ENCODE measurements around the gene SP140.

Gene SP140

GRCh38 chr2:230356084-230356483 lies 130.5 kb downstream of the SP140 start (continued):
- TF ChIP-seq ZNF19 (tag by site-specific recombination; IDR thresholded peaks at IDR 0.05; ENCODE audit: low read depth) (no peak), ZNF843 (tag by site-specific recombination; IDR thresholded peaks at IDR 0.05) (no peak), ZNF138 (tag by site-specific recombination; IDR thresholded peaks at IDR 0.05; ENCODE audit: borderline replicate concordance) (no peak), ZNF560 (tag by site-specific recombination; IDR thresholded peaks at IDR 0.05; ENCODE audit: borderline replicate concordance) (no peak)

GRCh38 chr2:230358305-230358704 lies 132.8 kb downstream of the SP140 start:
- Histone ChIP-seq H3K9me3 (ENCODE audit: control insufficient read depth, insufficient read depth, low read depth, low read length) (no peaks in the 10 kb centered on the region), H3K4me1 (ENCODE audit: control insufficient read depth, insufficient read depth, low read length) (no peaks in the 10 kb centered on the region), H3K27ac (ENCODE audit: extremely low read depth, low read depth, low read length) (no peak overlapping the region), H3K4me3 (ENCODE audit: low read depth, low read length) (no peak overlapping the region), H3K36me3 (ENCODE audit: control insufficient read depth in 2 of 2, insufficient read depth in 1 of 2, low read length in 2 of 2) (peaks cover 0 to 44% of the 10 kb centered on the region in 2 experiments; a peak in 1 of 3 replicates)
- CTCF ChIA-PET = no interaction called here
- POLR2A ChIA-PET = no interaction called here
- TF ChIP-seq ZBTB20 (tag by site-specific recombination; IDR thresholded peaks at IDR 0.05) (no peak), ZNF529 (tag by site-specific recombination; IDR thresholded peaks at IDR 0.05; ENCODE audit: insufficient replicate concordance) (no peak), SP3 (tag by site-specific recombination; IDR thresholded peaks at IDR 0.05) (no peak), ZNF843 (tag by site-specific recombination; IDR thresholded peaks at IDR 0.05) (no peak), ZNF426 (tag by site-specific recombination; IDR thresholded peaks at IDR 0.05) (no peak), ZBTB26 (tag by site-specific recombination; optimal IDR thresholded peaks at IDR 0.05) (no peak), SCRT1 (tag by site-specific recombination; IDR thresholded peaks at IDR 0.05; ENCODE audit: borderline replicate concordance) (no peak), ZNF521 (tag by site-specific recombination; IDR thresholded peaks at IDR 0.05) (no peak), FEZF1 (tag by site-specific recombination; IDR thresholded peaks at IDR 0.05) (no peak), ZNF184 (tag by site-specific recombination; IDR thresholded peaks at IDR 0.05) (no peak), ZNF221 (tag by site-specific recombination; IDR thresholded peaks at IDR 0.05; ENCODE audit: borderline replicate concordance) (no peak), ZNF350 (tag by site-specific recombination; IDR thresholded peaks at IDR 0.05) (no peak), ZNF239 (tag by site-specific recombination; IDR thresholded peaks at IDR 0.05) (no peak), ZNF280D (tag by site-specific recombination; IDR thresholded peaks at IDR 0.05) (no peak), BCL11B (tag by site-specific recombination; IDR thresholded peaks at IDR 0.05; ENCODE audit: low read depth) (no peak), TRIM28 (IDR thresholded peaks at IDR 0.05; ENCODE audit: borderline replicate concordance, low read length) (no peak), ZNF366 (tag by site-specific recombination; conservative IDR thresholded peaks at IDR 0.05) (no peak)

GRCh38 chr2:230360028-230360427 lies 134.5 kb downstream of the SP140 start:
- Histone ChIP-seq H3K36me3 (ENCODE audit: control insufficient read depth in 2 of 2, insufficient read depth in 1 of 2, low read length in 2 of 2) (peaks cover 0 to 44% of the 10 kb centered on the region in 2 experiments; a peak in 1 of 3 replicates), H3K27ac (ENCODE audit: extremely low read depth, low read depth, low read length) (no peak overlapping the region), H3K9me3 (ENCODE audit: control insufficient read depth, insufficient read depth, low read depth, low read length) (no peaks in the 10 kb centered on the region), H3K4me3 (ENCODE audit: low read depth, low read length) (no peak overlapping the region), H3K4me1 (ENCODE audit: control insufficient read depth, insufficient read depth, low read length) (no peaks in the 10 kb centered on the region)
- TF ChIP-seq CTCF (tag by site-specific recombination; IDR thresholded peaks at IDR 0.05) (no peak), ZNF221 (tag by site-specific recombination; IDR thresholded peaks at IDR 0.05; ENCODE audit: borderline replicate concordance) (no peak), ZNF138 (tag by site-specific recombination; IDR thresholded peaks at IDR 0.05; ENCODE audit: borderline replicate concordance) (no peak), ZNF274 (IDR thresholded peaks at IDR 0.05; ENCODE audit: low read length) (no peak), ZNF274 (tag by site-specific recombination; IDR thresholded peaks at IDR 0.05; ENCODE audit: borderline replicate concordance) (no peak), ZNF391 (tag by site-specific recombination; IDR thresholded peaks at IDR 0.05; ENCODE audit: borderline replicate concordance, low read depth) (no peak), ZBTB8A (tag by site-specific recombination; IDR thresholded peaks at IDR 0.05) (no peak), ZNF596 (tag by site-specific recombination; IDR thresholded peaks at IDR 0.05) (no peak), ZNF530 (tag by site-specific recombination; IDR thresholded peaks at IDR 0.05; ENCODE audit: low read depth) (no peak), ZBTB7A (tag by site-specific recombination; IDR thresholded peaks at IDR 0.05; ENCODE audit: low read depth) (no peak), ZNF560 (tag by site-specific recombination; IDR thresholded peaks at IDR 0.05; ENCODE audit: borderline replicate concordance) (no peak)
- POLR2A ChIA-PET = no interaction called here
- CTCF ChIA-PET = no interaction called here
